ENCODE data around the gene C4BPA.

The C4BPA gene

DNA sequence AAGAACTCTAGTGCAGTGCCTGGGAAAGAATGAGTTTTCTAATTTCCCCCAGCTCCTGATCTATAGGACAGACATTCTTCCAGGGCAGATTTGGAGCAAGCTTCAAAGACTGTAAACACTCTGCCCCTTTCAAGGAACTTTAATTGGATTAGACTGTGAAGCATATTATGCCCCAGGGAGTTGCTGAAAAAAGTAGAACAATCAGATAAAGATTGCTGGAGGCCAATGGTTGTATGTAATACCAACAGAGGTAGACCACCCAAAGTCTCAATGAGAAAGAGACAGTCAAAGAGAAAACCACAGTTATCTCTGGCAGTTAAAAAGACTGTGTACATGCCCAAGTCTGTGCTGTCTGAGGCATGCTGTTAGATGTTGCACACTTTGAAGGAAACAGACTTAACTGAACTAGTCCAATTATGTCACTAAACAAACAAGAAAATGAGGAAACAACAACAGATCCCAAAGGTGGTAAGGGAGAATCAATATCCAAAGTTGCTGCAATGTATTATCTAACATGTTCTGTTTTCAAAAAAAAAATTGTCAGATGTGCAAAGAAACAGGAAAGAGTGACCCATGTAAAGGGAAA, 24.4 kb downstream of the C4BPA start:
- no peak for DNase-seq

DNA sequence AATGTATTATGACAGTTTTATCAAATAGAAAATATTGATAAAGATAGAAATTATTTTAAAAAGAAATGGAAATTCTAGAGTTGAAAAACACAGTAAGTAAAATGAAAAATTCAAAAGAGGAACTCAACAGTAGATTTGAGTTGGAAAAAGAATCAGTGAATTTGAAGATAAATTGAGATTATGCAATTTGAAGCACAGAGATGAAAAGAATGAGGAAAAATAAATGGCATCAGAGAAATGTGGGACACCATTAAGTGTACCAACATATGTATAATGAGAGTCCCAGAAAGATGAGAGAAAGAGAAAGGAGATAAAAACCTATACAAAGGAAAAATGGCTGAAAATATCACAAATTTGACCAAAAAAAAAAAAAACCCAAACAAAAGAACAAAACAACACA, 25.0 kb downstream of the C4BPA start:
- DNase-seq = no peak

DNA sequence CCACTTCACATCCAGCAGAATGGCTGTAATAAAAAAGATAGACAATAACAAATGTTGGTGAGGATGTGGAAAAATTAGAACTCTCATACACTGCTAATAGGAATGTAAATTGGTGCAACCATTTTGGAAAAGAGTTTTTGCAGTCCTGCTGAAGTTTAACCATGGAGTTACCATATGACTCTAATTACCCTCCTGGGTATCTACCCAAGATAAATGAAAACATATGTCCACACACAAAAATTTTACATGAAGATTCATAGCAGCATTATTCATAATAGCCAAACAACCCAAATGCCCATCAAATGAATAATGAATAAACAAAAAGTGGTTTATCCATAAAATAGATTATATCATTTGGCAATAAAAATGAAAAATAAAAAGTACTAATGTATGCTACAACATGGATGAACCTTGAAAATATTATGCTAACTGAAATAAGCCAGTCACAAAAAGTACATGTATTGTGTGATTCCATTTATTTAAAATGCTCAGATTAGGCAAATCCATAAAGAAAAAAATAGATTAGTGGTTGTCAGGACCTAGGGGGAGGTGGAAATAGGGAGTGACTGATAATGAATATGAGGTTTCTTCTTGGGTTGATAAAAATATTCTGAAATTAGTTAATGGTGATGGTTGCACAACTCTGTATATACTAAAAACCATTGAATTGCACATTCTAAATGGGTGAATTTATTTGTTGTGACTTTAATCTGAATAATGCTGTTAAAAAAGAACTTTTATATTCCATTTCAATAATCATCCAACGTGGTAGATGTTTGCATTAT, 26.4 kb downstream of the C4BPA start:
- DNase-seq = no peak

DNA sequence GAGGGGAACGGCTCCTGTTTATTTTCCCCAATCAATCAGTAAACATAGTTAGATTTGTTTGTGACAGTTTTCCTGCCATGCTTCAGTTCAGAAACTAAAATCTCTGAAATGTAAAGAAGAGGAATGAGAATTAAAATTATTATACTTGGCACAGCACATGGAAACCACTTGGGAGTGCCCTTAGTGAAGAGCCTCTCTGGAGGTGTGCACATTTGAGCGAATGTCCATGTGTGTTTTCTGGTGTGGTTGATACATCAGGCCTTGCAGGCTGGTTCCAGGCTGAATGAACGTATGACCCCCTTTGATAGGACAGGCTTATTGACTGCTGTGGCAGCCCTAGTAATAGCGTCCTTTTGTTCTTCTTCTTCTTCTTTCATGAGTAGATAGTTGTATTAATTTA, 27.1 kb downstream of the C4BPA start:
- no peak for DNase-seq

DNA sequence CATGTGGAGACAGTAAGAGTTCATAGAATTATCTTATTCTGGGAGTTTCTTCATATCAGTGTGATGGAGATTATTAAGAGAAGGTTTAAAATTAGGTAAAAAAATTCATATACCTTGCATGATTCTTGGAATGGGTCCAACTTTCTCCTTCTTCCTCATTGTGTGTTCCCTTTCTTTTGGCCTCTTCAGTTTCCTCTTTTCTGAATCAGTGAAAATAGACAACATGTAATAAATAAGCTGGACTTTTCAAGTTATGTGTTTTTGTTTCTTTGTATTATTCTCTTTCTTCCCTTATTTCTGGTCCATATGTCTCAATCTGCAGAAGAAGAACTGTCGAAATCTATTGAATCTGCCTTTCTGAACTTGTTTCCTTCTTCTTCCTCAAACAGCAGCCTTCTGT, 30.5 kb downstream of the C4BPA start:
- DNase-seq = no peak

DNA sequence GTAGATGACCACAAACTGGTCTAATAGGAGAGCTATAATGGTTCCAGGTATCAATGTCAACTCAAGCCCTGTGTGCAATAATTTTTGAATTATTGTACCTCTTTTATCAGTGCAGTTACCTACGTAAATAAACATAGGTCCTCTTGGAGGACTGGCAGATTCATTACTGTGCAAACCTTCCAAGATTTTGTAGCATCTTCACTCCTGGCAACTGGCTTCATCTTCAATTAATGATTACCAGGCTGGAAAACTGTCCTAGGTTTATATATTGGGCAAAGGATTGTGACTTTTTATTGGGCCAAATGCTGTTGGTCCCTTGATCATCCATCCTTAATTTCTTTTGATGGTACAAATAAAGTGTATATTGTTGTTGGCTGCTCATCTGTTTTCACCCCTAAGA, 35.6 kb downstream of the C4BPA start:
- no peak for DNase-seq

DNA sequence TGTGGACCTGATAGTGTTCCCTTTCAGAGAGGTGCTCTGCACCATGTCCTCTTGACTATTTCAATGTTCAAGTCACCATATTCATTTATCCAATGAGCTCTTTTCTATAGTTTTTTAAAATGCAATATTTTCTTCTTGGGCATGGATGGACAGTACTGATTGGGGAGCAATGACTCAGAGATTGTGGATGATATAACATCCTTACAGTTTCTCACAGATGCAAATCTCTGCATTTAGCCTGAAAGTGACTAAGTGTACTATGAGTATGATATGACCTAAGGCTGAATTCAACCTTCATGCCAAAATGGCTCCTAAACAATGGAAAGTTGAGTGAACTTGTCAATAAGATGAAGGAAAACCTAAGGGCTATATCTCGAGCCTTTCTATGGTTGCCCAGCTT, 36.5 kb downstream of the C4BPA start:
- DNase-seq = no peak

DNA sequence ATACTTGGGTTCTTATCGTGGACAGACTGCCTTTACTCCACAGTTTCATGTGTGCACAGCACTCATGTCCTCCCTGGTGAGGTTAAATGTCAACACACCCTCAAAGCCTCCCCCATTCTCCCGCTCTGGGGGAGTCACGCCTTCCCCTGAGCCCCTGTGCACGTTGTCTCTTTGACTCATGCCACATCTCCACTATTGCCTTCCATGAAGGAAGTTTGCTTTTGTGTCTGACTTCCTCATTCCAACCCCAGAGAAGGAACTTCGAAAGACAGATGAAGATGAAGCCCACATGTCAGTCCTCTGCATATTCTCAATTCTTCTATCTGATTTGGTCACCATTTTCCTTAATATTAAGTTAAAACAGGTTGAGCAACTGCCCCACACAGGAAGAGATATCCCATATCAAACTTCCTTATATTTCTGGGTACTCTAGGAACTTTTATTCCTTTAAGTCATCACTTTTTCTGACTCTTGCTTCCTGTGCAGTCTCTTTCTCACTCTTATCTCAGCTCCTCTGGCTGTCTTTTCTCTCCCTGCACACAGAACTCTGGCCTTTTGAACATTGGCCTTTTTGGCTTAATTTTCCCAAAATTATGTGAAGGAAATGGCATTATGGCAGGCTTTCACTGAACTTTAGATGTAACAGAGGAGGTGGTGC, 41.5 kb downstream of the C4BPA start:
- no peak for DNase-seq

DNA sequence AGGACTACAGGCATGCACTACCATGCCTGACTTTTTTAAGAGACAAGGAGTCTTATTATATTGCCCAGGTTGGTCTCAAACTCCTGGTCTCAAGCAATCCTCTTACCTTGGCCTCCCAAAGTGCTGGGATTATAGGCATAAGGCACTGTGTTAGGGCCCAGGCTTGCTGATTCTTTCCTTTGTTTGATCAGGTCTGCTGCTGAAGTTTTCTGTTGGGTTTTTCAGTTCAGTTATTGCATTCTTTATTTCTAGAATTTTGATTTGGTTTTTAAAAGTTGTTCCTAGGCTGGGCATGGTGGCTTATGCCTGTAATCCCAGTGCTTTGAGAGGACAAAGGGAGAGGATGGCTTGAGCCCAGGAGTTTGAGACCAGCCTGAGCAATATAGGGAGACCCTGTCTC, 47.9 kb downstream of the C4BPA start:
- DNase-seq = no peak

DNA sequence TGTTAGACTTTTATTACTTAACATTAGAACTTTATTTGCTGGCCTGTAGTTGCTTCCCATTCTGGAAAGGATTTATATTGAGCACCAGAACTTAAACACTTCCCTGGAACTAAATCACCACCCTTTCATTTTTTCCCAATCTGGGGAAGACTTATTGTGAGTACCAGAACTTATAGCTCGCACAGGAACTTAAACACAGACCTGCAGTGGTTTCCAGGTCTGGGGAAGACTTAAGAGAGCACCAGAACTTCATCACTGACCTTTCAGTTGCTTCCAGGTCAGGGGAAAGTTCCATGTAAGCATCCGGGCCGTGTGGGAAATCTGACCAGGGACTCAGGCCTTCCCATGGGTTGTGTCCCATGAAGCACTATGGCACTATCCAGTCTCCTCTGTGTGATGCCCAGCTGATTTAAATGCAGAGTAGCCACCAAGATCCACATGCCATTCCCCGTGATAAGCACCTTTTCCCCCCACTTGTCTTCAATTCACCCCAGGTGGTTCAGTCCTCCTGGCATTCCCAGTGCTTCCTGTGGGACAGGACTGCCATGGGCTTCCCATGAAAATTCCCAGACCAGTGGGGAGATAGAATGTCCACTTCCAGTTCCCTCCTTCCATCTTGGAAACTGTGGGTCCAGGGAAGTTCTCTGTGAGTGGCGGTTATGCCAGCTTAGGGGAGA, 48.9 kb downstream of the C4BPA start:
- no peak for DNase-seq

DNA sequence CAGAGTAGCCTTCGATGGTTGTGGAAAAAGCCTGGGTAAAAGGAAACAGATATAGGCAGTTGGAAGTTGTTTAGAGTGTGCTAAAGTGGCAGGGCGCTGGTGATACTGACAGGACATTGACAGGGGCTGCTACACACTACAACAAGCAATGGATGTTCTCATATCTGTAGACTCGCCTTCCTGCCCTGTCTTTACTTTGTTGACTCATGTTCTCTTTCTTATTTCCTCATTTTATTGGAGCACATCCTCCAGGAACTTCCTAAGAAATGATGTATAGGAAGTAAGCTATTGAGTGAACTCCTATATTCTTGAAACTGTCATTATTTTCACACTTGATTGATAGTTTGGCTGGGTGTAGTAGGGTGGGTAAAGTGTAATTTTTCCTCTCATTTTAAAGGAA, 51.0 kb downstream of the C4BPA start:
- DNase-seq = no peak

DNA sequence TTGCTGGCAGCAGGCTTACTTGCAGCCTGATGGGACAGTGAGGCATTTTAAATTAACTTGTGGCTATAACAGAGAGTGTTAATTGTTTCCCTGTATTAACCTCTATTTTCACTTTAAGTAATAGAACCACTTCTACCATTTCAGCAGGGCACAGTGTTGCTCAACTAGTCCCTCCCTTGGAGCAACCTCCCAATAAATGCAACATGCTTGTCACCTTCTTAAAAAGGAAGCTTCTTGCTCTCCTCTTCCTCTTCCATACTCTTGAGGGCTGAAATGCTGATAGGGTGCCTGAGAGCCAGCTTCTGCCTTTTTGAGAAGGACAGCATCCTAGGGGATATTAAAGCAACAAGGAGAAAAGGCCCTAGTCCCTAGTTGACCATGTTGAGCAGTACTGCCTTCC, 52.1 kb downstream of the C4BPA start:
- DNase-seq = no peak

DNA sequence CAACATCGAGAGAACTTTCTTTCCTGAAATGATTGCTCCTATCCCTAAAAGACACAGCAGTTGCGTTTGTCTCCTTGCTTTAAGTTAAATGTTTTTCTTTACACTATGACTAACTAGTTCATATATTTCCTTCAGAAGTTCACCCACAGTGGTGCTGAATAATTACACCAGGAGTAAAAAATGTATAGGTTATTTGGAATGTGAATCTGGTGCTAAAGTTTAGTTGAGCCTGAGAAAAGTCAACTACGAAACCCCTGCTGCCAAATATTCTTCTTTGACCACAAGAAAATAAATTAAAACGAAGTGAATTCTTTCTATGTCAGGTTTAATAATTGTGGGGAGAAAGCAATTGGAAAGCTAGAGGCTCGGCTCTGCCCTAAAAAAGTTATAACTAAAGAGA, 52.8 kb downstream of the C4BPA start:
- DNase-seq = no peak

DNA sequence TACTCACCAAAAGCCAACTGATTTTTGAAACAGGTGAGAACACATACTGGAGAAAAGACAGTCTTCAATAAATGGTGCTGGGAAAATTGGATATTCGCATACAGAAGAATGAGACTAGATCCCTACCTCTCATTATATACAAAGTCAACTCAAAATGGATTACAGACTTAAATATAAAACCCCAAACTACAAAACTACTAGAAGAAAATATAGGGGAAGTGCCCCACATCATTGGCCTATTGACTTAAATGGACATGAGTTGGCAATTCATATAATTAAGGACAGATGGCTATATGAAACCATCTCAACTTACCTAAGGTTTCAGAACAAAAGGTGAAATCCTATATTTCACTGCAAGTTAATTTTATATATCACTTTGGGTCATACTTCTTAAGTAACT, 60.1 kb downstream of the C4BPA start:
- DNase-seq = no peak

DNA sequence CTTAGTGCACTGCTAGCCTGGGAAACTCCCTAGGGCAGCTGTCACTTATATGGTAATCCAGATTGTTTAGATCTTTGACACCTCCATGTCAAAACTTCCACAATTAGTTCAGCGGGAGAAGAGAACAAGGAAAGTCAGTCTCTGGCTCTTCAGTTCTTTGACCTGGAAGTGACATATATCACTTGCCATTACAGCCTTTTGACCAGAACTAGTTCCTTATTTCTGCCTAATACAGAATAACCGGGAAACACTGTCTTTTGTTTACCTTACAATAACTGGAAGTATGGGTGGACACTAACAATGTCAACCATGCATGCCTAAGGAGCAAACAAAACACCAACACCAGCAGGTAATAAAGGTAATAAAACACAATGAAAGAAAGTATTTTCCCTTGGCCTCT, 68.3 kb downstream of the C4BPA start:
- DNase-seq = no peak

DNA sequence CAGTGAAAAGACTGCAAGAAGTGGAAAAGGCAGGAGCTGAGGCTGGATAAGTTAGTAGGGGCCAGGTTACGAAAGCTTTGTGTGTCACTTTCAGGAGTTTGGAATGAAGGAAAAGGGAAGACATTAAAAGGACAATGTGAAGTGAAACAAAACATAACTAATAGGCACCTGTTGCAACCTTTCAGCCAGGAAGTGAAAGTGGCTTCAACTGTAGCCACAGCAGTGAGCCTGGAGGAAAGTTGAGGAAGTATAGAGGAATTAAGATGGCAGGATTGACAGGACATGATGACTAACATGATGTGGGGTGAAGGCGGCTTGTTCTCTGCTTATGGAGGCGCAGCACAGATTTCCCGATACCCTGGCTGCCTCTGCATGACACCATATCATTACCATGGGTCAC, 68.9 kb downstream of the C4BPA start:
- DNase-seq = peak; percentile 12

DNA sequence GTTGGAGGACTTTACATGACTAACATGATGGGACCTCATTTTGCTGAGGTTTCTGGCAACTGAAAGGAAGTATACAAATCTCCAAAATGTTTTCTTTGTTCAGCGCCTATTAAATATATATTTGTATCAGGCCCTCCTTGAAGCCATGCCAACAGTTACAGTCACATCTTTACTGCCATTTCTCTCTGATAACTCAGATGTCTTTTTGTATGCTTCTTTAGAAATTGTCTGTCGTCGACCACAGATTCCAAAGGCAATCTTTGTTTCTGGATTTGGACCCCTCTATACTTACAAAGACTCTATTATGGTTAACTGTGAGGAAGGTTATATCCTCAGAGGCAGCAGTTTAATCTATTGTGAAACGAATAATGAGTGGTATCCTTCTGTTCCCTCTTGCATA, 69.4 kb downstream of the C4BPA start:
- no peak for DNase-seq

DNA sequence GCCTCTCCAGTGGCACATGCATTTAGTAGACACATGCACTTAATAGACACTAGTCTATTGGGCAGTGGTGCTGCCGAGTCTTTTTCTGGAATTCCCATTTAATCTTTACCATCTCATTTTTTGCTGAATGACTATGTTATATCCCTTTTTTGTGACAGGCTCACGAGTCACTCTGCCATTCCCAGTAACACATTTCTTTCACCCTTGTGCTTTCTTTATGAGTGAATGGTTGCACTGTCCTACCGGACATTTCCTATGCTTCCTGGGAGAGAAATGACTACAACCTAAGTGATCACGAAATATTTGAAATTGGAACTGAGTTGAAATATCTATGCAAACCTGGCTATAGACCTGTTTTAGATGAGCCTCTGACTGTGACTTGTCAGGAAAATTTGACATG, 70.9 kb downstream of the C4BPA start:
- no peak for DNase-seq

DNA sequence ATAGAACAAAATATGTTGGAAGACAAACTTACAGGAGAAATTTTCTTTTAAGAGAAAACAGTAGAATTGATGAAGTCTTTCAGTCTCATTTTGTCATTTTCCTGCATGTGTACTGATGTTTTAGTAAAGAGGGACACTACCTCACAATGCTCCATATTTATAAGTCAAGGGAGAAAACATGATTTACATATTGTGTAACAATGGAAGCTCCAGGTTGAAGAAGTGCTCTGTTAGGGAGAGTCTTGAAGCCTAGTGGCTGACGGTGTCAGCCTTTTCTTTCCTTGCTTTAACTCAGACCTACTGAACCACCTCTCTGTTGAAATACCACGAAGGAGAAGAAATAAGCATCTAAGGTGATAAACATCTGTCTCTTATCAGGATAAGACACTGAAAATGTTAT, 75.0 kb downstream of the C4BPA start:
- no peak for DNase-seq

DNA sequence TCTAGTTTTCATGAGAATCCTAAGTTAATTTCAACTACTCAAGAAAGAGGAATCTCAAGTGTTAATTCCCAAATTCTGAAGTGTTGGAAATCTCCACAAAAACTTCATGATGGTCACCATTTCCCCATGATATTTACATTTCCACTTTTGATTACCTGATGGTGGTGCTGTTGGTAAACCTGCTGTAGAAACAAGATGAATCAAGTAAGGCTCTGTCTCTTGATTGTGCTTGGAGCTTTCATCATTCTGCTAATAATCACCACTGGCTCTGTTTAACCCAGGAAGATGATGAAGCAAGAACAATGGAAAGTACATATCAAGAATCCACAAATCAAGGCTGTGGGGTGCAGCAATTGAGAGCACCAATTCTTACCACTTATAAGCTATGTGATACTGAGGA, 77.8 kb downstream of the C4BPA start:
- DNase-seq = peak; percentile 15

DNA sequence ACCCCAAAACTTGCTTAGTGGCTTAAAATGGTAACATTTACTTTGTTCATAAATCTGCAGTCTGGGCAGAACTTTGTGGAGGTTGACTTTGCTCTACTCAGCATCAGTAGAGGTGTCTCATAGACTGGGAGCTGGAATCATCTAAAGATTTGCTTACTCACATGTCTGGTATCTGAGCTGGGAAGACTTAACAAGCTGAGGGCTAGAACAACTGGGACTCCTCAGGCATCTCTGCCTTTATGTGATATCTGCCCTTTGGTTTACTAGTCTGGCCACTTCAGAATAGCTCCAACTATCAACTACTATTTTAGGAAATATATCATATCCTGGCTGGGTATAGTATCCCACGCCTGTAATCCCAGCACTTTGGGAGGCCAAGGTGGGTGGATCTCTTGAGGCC, 82.5 kb downstream of the C4BPA start:
- DNase-seq = no peak

DNA sequence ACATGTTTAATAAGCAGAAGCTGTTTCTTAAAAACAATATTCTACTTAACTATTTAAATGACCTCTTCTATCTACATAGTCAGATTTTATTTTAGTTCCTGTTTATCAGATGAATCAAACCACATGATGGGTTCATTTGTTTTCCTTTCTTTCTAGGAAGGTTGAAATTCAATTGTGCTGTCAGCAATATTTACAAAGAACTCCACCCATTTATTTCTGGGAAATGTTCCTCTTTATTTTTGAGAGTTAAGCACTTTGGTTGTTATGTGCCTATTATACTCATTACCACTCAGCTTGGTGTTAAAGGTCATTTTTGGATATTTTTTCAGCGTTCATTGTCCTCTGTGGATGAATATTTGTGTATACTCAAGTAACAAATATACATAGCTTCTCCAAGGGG, 84.9 kb downstream of the C4BPA start:
- no peak for DNase-seq

DNA sequence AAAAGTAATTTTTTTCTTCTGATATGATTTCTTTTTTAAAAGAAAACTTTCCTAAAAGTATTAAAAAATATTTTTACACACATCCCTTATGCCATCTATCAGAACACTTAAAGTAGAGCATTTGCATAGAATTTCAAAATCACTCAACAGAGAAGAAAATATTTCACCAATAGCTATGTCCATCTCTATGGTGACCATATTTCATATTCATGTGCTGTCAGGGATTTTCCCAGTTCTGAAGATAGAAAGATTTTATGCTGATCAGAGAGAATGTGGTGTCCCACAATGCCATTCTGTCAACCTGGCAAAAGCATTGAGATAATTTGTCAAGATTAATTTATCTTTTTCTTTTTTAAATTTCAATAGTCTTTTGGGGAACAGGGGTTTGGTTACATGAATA, 87.0 kb downstream of the C4BPA start:
- no peak for DNase-seq

DNA sequence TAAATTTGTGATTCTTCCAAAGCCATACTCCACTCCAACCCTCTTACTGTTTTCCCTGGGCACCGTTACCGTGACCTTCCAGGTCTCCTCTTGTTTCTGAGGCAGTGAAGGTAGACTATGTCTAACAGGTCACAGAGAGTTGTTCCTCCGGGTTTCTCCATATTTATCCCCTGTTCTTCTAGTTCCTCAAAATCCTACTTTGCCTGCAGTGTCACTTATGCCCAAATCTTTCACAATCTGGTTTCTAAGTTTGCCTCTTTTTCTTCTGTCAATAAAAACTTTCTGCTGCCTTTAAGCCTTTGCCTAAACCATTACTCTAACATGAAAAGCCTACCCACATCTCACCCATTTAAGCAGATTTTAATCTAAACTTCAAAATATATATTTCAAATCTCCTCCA, 87.7 kb downstream of the C4BPA start:
- no peak for DNase-seq
